K562 (cell line): Measurements from ENCODE around the gene EHD3.

Experiments
- CBFB ChIP-seq: sonication (generic); formaldehyde crosslinking; IDR thresholded peaks from 2 replicates; pipeline ENCODE4 v1.4.0; 2020; ENCODE audit warnings: mild to moderate bottlenecking, missing genetic modification reagents
- CHD2 ChIP-seq: IDR thresholded peaks from 2 replicates; pipeline ENCODE4 v1.6.1; 2011; ENCODE audit warnings: low read depth, low read length
- EZH2 ChIP-seq: IDR thresholded peaks from 2 replicates; pipeline ENCODE4 v1.6.1; 2012; ENCODE audit warnings: low read depth, mild to moderate bottlenecking, inconsistent platforms, low read length, borderline replicate concordance
- ZBTB7A ChIP-seq: IDR thresholded peaks from 2 replicates; pipeline ENCODE4 v1.6.1; 2011; ENCODE audit warnings: low read depth, mild to moderate bottlenecking, low read length, moderate library complexity, borderline replicate concordance; ENCODE audit not compliant: control insufficient read depth
- TF ChIP-seq, protein P1 (sequence below), 3 experiments: IDR thresholded peaks in 2 of 3; conservative IDR thresholded peaks in 1 of 3; 2 replicates each; pipeline ENCODE4 v1.5.1; 2011 to 2012; ENCODE audit warnings: low read length in 3 of 3, mild to moderate bottlenecking in 3 of 3, control low read depth in 2 of 3, improper control_type of control experiment in 1 of 3, inconsistent platforms in 1 of 3, low read depth in 1 of 3, mixed read lengths in 1 of 3, moderate library complexity in 1 of 3; ENCODE audit not compliant: insufficient read depth in 2 of 3

DNA sequence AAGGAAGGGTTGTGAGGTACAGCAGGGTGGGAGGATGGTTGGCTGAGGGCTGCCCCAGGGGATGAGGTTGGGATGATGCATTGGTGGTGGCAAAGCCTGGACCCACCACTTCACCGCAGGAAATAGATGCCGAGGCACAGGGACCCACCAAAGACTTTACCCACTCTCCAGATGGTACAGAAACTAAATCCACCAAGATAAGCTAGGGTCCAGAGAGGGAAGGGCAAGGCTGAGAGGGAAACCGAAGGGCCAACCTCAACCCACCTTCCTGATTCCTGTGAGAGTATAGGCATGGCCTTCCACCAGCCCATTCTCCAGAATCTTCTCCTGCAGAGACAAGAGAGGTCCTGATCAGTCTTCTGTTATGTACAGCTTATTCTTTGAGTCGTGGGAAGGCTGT, 34.7 kb upstream of the EHD3 start:
- TF ChIP-seq EZH2 = no peak
- TF ChIP-seq CHD2 = no peak
- TF ChIP-seq CBFB (CRISPR knock-in tag) = no peak
- TF ChIP-seq ZBTB7A = no peak
- TF ChIP-seq, protein P1, sequence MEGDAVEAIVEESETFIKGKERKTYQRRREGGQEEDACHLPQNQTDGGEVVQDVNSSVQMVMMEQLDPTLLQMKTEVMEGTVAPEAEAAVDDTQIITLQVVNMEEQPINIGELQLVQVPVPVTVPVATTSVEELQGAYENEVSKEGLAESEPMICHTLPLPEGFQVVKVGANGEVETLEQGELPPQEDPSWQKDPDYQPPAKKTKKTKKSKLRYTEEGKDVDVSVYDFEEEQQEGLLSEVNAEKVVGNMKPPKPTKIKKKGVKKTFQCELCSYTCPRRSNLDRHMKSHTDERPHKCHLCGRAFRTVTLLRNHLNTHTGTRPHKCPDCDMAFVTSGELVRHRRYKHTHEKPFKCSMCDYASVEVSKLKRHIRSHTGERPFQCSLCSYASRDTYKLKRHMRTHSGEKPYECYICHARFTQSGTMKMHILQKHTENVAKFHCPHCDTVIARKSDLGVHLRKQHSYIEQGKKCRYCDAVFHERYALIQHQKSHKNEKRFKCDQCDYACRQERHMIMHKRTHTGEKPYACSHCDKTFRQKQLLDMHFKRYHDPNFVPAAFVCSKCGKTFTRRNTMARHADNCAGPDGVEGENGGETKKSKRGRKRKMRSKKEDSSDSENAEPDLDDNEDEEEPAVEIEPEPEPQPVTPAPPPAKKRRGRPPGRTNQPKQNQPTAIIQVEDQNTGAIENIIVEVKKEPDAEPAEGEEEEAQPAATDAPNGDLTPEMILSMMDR (IDR thresholded peaks at IDR 0.05 in 2 of 3, conservative IDR thresholded peaks at IDR 0.05 in 1 of 3; ENCODE audit: insufficient read depth in 2 of 3, low read depth in 1 of 3, low read length in 3 of 3) = no peak
